AG09309 (cell line): ENCODE data around the gene ADPRM.

Source experiments
- DNase-seq: peaks from one replicate; pipeline ENCODE4 v3.0.0-alpha.2; 2010; ENCODE audit warnings: low read depth
- H3K4me3 ChIP-seq: 2 replicates; pipeline ENCODE4 v1.5.1; 2011; ENCODE audit warnings: mild to moderate bottlenecking, low read depth, low read length, moderate library complexity; ENCODE audit not compliant: control insufficient read depth
- CTCF ChIP-seq: IDR thresholded peaks from 2 replicates; pipeline ENCODE4 v1.5.1; 2011; ENCODE audit warnings: mild to moderate bottlenecking, low read depth, low read length, inconsistent platforms; ENCODE audit not compliant: insufficient read depth, control insufficient read depth; ENCODE audit errors: missing control alignments

ADPRM gene

GRCh38 chr17:10738521-10739258 is 41.3 kb downstream of the ADPRM start:
- no peak for DNase-seq
- H3K4me3 ChIP-seq: no peak overlapping the region
- TF ChIP-seq CTCF: no peak

DNA sequence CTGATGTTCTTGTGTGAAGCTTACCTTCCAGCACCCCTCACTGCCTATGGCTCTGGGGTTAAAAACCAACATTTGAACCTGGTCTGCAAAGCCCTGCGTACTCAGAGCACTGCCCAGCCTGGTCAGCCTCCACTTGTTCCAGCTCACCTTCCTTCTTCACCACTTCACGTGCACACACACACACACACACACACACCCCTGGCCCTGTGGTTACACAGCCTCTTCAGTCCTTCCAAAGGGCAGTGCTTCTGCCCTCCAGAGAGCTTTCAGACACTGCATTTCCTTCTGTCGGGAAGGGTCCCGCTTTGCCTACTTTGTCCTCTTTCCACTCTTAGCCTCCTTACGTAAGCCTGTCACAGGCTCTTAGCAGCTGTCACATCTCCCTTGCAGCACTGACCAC is 42.0 kb downstream of the ADPRM start:
- TF ChIP-seq CTCF: no peak
- H3K4me3 ChIP-seq: no peak overlapping the region
- no peak for DNase-seq

DNA sequence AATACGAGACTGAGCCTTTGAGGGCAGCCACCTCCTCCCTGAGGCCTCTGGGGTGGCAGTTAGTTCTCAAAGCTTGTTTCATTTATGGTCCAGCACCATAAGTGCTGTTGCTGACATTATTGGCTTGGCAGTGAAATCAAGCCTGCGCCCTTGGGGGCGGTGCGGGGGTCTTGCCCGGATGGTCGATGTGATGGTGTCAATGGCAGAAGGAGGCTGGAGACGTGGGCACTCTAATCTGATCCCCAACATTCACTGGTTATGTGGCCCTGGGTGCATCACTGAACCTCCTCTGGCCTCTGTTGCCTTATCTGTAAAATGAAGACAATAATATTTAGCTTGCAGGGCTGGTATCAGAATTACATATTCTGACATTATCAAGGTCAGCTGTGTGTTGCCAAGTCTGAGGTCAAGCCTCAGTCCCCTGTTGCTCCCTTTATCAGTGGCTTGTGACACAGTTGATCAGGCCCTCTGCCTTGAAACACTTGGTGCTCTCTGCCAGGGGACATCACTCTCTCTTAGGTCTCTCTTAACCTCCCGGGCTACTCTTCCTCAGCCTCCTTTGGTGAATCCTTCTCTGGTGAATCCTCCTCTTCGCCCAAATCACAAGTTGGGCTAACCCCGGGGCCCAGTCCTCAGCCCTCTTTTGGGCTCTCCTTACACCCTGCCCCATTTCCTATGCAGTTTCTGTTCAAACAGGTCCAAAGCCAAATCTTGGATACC is 44.2 kb downstream of the ADPRM start:
- DNase-seq: no peak
- no peak for TF ChIP-seq CTCF
- no peak overlapping the region for H3K4me3 ChIP-seq

GRCh38 chr17:10742431-10742830 is 45.0 kb downstream of the ADPRM start:
- TF ChIP-seq CTCF: no peak
- H3K4me3 ChIP-seq: no peak overlapping the region
- DNase-seq: no peak

DNA sequence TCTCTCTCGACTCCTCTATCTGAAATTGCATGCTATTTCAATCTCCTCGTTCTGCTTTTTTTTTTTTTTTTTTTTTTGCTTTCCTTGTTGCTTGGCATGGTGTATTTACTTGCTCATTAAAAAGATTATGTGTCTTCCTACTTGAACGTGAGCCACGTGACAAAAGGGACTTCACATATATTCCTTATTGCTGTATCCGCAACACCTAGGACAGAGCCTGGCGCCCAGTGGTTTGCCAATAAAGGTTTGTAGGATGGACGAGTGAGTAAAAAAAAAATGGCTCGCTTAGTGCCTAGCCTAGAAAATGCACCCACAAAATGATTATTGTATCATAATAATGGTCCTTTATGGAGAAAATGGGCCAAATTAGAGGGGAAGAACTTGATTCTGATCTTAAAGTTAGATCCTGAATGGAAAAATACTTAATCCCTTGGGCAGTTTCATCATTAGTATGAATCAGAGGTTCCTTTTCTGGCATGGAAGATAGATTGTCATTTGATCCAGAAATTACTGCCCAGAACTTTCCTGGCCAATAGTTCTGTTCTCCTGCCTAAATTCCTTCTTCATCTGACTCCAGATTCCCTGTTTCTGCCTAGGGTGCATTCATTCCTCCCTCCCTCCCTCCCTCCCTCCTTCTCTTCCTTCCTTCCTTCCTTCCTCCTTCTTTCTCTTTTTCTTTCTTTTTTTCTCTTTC is 46.1 kb downstream of the ADPRM start:
- no peak overlapping the region for H3K4me3 ChIP-seq
- peak; percentile 52 for DNase-seq
- TF ChIP-seq CTCF: no peak

DNA sequence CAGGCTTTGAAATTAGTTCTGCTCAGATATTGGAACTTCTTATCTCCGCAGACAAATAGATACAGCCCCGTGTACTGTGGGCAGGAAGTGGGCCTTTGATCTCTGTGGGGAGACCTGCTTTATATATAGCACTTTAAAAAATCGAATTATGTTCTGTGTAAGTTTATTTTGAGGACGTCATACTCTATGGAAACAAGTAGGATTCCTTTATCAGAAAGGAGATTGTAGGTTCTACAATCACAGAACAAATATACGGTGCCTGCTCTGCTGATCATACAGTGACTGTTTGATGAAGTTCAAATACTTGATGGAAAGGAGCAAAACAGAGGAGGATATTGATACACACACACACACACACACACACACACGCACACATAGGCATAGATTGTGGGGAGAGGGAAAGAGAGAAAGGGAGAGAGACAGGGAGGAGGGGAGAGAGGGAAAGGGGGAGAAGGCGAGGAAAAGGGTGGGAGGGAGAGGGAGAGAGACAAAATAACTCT is 47.2 kb downstream of the ADPRM start:
- H3K4me3 ChIP-seq: no peak overlapping the region
- TF ChIP-seq CTCF: no peak
- no peak for DNase-seq
